Peyer's patch (tissue), 4 donors: Measurements from ENCODE around the gene COL23A1.

ENCODE experiments used
- POLR2A ChIP-seq, 2 donors: fragments of 450-650 bp; IDR thresholded peaks; one replicate each; pipeline ENCODE4 v1.5.1; 2017; ENCODE audit warnings: antibody characterized with exemption in 2 of 2, mild to moderate bottlenecking in 2 of 2, moderate library complexity in 2 of 2
- TF ChIP-seq, protein P1 (sequence below), 6 experiments: fragments of 450-650 bp in 4 of 6; fragments of 200-600 bp in 2 of 6; sonication (generic) in 1 of 6; IDR thresholded peaks; one replicate each; pipeline ENCODE4 v1.5.1; 2017 to 2019; ENCODE audit warnings: antibody characterized with exemption in 6 of 6, mild to moderate bottlenecking in 3 of 6, moderate library complexity in 1 of 6

DNA sequence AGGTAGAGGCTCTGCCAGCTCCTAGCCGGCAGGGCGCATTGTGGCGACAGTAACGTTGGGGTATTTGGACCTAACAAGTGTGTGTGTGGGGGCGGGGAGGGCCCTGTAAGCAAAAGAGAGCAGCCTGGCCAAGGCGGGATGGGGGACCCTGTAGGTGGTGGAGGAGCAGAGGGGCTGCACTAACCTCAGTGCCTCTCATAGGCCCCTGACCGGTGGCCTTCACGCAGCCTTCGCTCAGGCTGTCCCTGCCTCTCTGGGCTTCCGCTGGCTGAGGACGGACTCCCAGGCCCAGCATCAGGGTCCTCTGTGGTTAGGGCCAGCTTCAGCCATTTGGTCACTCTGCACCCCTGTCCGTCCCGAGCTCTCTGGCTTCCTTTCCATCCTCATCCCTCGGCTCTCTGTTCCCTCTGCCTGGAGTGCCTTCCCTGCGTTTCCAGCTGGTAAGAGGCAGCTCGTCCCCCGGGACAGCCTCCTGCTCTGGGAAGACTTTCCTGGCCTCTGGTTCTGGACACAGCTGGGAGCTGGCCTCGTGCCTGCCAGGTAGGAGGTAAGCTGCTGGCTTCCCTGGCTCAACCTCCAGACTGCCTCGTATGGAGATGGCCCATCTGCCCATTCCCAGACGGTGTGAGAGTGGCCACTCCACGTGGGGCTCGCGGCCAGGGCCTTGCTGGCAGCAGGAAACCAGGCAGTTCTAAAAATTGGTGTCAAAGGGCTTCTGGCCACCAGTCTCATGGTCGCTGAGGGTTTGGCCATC lies 318.3 kb downstream of the COL23A1 start:
- TF ChIP-seq, protein P1, sequence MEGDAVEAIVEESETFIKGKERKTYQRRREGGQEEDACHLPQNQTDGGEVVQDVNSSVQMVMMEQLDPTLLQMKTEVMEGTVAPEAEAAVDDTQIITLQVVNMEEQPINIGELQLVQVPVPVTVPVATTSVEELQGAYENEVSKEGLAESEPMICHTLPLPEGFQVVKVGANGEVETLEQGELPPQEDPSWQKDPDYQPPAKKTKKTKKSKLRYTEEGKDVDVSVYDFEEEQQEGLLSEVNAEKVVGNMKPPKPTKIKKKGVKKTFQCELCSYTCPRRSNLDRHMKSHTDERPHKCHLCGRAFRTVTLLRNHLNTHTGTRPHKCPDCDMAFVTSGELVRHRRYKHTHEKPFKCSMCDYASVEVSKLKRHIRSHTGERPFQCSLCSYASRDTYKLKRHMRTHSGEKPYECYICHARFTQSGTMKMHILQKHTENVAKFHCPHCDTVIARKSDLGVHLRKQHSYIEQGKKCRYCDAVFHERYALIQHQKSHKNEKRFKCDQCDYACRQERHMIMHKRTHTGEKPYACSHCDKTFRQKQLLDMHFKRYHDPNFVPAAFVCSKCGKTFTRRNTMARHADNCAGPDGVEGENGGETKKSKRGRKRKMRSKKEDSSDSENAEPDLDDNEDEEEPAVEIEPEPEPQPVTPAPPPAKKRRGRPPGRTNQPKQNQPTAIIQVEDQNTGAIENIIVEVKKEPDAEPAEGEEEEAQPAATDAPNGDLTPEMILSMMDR (IDR thresholded peaks at IDR 0.05), result no peak
- TF ChIP-seq POLR2A (IDR thresholded peaks at IDR 0.05), result no peak
